ENCODE results near the gene BTG1.
A peak's percentile ranks its signal among the peaks of the same experiment; 100 is the strongest.

BTG1 gene, protein sequence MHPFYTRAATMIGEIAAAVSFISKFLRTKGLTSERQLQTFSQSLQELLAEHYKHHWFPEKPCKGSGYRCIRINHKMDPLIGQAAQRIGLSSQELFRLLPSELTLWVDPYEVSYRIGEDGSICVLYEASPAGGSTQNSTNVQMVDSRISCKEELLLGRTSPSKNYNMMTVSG

GRCh38 chr12:92145731-92146496 lies at the start of gene BTG1:
Gene BTG1 (minus strand): TSS chr12:92145846. CDS start chr12:92145535, 311 bp downstream.
- peak; percentile 97 for DNase-seq

GRCh38 chr12:92194561-92194960 lies 48.9 kb upstream of the BTG1 start:
- no peak for DNase-seq

DNA sequence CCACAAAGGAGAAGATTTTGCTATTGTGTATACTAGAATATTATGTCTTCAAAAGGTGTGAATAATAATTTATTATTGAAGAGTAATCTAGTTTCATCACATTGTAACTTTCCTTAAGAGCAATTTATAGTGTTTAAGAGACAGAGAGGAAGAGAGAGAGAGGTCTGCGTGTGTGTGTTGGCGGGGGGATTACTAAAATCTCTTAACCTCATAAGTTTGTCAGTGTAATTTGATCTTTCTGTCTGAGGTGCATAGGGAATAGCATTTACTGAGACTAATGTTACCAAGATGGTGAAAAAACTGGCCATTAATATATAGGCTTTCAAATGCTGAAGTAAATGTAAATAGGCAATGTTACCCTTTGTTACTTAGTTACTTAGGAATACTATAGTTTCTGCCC lies 48.2 kb upstream of the BTG1 start:
- DNase-seq, result no peak

DNA sequence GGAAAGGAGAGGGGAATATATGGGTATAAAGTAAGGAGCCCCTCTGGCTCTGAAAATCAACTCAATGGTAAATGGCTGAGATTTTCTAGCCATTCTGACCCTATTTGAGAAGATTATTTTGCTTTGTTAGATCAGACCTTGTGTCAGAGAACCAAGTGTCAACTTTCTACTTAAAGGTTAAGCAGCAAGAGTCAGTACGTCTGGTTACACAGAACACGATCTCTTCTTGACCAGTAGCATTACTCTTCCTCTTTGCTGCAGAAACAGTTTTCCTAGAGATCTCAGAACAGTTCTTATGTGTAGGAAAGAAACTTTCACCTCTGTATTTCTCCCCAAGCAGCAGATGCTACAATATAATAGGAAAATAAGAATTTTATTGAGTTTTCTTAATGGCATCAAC lies 47.4 kb upstream of the BTG1 start:
- no peak for DNase-seq

- no peak for DNase-seq
These were observed 46.7 kb upstream of the BTG1 start for GRCh38 chr12:92192360-92192759.

DNA sequence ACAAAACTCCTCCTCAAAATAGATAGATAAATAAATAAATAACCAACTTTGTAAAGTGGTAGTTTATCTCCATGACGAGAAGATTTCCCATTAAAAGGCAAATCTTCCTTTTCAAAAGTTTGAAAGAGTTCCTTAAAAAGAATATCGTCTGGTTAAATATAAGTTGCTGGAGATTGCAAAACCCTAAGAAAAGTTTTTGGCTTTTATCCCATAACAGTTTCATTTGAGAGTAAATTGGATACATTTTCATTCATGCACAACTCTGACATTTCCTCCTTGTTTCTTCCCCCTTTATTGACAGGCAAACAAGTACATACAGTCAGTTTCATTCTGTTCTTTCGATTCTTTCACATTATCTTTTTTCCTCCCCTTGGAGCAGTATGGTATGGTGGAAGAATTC lies 45.4 kb upstream of the BTG1 start:
- no peak for DNase-seq

- DNase-seq, result no peak
These were observed 43.0 kb upstream of the BTG1 start for GRCh38 chr12:92188517-92189188.

- DNase-seq, result no peak
These were observed 40.4 kb upstream of the BTG1 start for GRCh38 chr12:92186038-92186470.

GRCh38 chr12:92185052-92185451 lies 39.4 kb upstream of the BTG1 start:
- DNase-seq, result no peak

GRCh38 chr12:92183575-92183974 lies 37.9 kb upstream of the BTG1 start:
- DNase-seq, result no peak

GRCh38 chr12:92178340-92178739 lies 32.7 kb upstream of the BTG1 start:
- DNase-seq, result no peak

DNA sequence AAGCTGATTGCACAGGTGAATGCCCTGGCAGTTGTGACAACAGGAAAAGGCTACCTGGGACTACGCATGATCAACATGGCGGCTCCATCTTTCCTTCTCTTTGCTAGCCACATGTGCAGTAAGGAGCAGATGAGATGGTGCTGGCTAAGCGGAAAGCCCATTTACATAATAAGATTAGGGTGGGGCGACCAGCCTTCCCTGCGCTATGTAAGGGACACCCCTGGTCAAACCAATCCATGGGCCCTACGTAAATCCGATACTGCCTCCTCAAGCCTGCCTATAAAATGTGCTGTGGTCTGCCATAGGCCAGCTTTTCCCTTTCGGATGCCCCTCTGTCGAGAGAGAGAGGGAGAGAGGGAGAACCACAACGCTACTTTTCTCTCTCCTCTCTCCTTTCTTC lies 31.0 kb upstream of the BTG1 start:
- DNase-seq, result no peak

DNA sequence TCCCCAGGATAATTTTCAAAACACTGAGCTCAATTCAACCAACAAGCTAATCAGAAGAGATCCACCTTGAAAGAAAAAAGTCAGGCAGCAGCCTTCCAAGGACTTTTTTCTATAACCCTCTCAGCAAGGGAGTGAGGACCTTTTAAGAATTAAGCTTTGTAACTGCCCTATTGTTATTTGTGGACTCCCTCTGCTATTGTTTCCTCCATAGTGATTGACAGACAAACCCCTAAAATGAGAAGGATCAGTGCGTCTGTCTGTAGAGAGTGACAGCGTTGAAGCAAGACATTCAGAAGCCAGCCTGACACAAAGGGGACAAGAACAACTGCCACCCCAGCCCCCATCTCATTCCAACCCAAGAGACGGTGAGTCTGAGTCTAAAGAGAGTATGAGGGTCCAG lies 30.3 kb upstream of the BTG1 start:
- no peak for DNase-seq

- no peak for DNase-seq
These were observed 24.4 kb upstream of the BTG1 start for GRCh38 chr12:92170050-92170449.

DNA sequence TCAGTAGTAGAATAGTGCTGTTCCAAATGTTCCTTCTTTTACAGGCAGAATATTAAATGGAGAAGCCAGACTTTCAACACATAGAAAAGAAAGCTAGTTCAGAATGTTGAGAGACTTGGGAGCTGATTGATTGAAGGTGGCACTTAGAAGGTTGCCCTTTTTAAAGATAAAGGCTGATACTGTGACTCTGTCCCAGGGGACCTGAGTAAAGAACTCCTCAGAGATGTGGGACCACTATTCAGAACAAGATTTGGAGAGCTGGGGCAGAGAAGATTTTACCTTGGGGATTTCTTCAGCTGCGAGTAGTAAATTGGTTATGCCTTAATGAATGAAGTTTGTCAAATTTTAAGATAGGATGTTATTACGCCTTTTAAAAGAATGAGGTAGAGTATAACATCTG lies 21.4 kb upstream of the BTG1 start:
- DNase-seq, result no peak

- no peak for DNase-seq
These were observed 19.1 kb upstream of the BTG1 start for GRCh38 chr12:92164712-92165111.

DNA sequence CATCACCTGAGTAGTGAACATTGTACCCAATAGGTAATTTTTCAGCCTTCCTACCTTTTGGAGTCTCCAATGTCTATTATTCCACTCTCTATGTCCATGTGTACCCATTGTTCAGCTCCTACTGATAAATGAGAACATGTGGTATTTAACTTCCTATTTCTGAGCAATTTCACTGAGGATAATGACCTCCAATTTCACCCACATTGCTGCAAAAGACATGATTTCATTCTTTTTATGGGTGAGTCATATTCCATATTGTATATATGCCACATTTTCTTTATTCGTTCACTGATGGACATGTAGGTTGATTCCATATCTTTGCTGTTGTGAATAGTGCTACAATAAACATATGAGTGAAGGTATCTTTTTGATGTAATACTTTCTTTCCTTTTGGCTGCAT lies 16.4 kb upstream of the BTG1 start:
- DNase-seq, result no peak

DNA sequence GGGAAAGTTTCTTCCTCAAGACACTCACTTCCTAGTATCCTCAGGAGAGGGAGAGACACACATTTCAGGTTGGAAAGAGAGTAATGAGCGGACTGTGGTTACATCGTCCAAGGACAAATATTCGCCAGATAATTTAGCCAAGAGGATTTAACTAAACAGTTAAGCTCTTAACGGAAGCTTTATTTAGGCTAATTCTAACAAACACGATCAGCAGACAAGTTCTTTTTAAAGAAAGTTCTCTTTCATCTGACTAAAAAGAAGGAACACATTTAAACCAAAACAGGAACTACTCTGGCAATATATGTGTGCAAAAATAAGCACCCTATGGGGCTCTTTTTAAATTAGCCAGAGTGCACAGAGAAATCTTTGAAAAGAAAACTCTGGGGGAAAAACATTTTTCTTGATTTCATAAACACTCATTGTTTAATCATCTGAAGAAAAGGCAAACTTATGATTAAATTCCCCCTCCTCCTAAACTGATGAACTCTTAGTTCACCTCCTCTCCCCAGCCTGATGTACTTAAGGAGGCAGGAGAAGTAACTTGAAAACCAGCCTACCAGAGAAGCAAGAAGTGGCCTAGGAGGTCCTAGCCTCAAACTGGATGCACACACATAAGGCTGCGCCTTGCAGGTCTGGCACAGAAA lies 13.3 kb upstream of the BTG1 start:
- DNase-seq, result no peak

GRCh38 chr12:92156704-92157395 lies 11.2 kb upstream of the BTG1 start:
- no peak for DNase-seq

DNA sequence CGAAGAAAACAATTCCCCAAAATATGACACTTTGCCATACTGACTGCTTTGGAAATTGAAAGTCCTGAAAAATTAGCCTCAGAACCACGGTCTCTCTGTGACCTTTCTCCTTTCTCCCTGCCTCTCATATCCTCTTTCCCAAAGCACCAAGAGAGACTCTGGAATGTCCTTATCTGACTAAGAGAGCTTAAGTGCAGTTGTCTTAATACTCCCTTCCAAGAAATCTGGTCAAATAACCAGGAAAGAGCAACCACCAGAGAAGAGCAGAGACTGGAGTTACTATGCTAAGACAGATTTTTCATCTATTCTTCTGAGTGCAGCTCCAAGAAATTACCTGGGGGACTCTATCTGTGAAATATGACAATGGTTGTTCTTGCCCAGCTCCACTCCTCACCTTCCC lies 10.5 kb upstream of the BTG1 start:
- DNase-seq, result no peak

GRCh38 chr12:92155733-92156132 lies 10.1 kb upstream of the BTG1 start:
- DNase-seq, result no peak

DNA sequence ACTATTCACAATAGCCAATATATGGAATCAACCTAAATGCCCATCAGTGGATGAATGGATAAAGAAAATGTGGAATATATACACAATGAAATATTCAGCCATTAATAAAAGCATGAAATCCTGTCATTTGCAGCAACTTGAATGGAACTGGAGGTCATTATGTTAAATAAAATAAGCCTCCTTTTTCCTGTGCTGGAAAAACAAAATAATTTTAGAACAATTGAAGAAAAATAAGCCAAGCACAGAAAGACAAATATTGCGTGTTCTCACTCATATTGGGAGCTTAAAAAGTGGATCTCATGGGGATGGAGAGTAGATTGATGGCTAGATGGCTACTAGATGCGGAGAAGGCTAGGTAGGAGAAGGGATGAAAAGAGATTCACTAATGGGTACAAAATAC lies 6.3 kb upstream of the BTG1 start:
- no peak for DNase-seq

GRCh38 chr12:92149563-92149962 lies 3.9 kb upstream of the BTG1 start:
- no peak for DNase-seq

Measured in activated T-cell treated with anti-CD3 and anti-CD28 coated beads, Interleukin-2, amount 50 U/mL, for 1 hour (primary cell).